Skin epidermis (tissue), 12 donors: Measurements from ENCODE around the gene OFD1.
"Not testable (repeated sequence)": the region's sequence is repeated elsewhere in the genome, so short reads cannot be mapped to it uniquely, and the experiment has no call there.

Source experiments
- H3K27ac ChIP-seq, 21 experiments: fragments of 200-600 bp; sonication (generic) in 11 of 21; one replicate each; pipeline ENCODE4 v1.5.0; 2020; ENCODE audit warnings: mild to moderate bottlenecking in 3 of 21, inconsistent platforms in 2 of 21, moderate library complexity in 2 of 21
- H3K4me3 ChIP-seq, 7 experiments: fragments of 200-600 bp; sonication (generic) in 2 of 7; one replicate each; pipeline ENCODE4 v1.5.0; 2020; ENCODE audit warnings: inconsistent platforms in 2 of 7, mild to moderate bottlenecking in 2 of 7, moderate library complexity in 1 of 7

Gene OFD1

GRCh38 chrX:13700380-13700779 is 34.2 kb upstream of the OFD1 start:
- H3K27ac ChIP-seq = no peak overlapping the region
- H3K4me3 ChIP-seq = no peak overlapping the region

- Histone ChIP-seq H3K4me3 (no peak overlapping the region), H3K27ac (peak overlapping the region in 2 of 21 experiments; percentile 14 to 16)
These were observed 32.3 kb upstream of the OFD1 start for GRCh38 chrX:13702111-13702789.

GRCh38 chrX:13703135-13703534 is 31.4 kb upstream of the OFD1 start:
- Histone ChIP-seq H3K27ac (no peak overlapping the region), H3K4me3 (no peak overlapping the region)

- H3K27ac ChIP-seq = no peak overlapping the region
- H3K4me3 ChIP-seq = no peak overlapping the region
These were observed 31.0 kb upstream of the OFD1 start for GRCh38 chrX:13703589-13703988.

GRCh38 chrX:13711141-13711540 is 23.4 kb upstream of the OFD1 start:
- Histone ChIP-seq H3K27ac (no peak overlapping the region), H3K4me3 (no peak overlapping the region)

GRCh38 chrX:13716455-13716854 is 18.1 kb upstream of the OFD1 start:
- Histone ChIP-seq H3K4me3 (no peak overlapping the region), H3K27ac (no peak overlapping the region)

GRCh38 chrX:13716905-13717304 is 17.6 kb upstream of the OFD1 start:
- H3K27ac ChIP-seq = peak overlapping the region in 2 of 21 experiments; percentile 47 to 58
- no peak overlapping the region for H3K4me3 ChIP-seq

GRCh38 chrX:13717700-13718472 is 16.7 kb upstream of the OFD1 start:
- H3K27ac ChIP-seq = peak overlapping the region in 7 of 21 experiments; percentile 1 to 58 (median 32)

GRCh38 chrX:13719192-13719856 is 15.2 kb upstream of the OFD1 start:
- H3K27ac ChIP-seq = no peak overlapping the region
- no peak overlapping the region for H3K4me3 ChIP-seq

More at GRCh38 chrX:13717700-13718472, 16.7 kb upstream of the OFD1 start:
- H3K4me3 ChIP-seq = no peak overlapping the region

GRCh38 chrX:13721371-13721770 is 13.2 kb upstream of the OFD1 start:
- Histone ChIP-seq H3K4me3 (no peak overlapping the region), H3K27ac (no peak overlapping the region)

- H3K4me3 ChIP-seq = no peak overlapping the region
- H3K27ac ChIP-seq = no peak overlapping the region
These were observed 12.6 kb upstream of the OFD1 start for GRCh38 chrX:13721819-13722519.

GRCh38 chrX:13724878-13725277 is 9.7 kb upstream of the OFD1 start:
- peak overlapping the region in 1 of 21 experiments; percentile 51 for H3K27ac ChIP-seq
- not testable (repeated sequence) for H3K4me3 ChIP-seq

- not testable (repeated sequence) for H3K27ac ChIP-seq, H3K4me3 ChIP-seq
These were observed 8.0 kb upstream of the OFD1 start for GRCh38 chrX:13726583-13726982.

- H3K4me3 ChIP-seq, H3K27ac ChIP-seq: not testable (repeated sequence)
These were observed 4.0 kb upstream of the OFD1 start for GRCh38 chrX:13730523-13730922.

- no peak overlapping the region for H3K4me3 ChIP-seq
- peak overlapping the region in 6 of 21 experiments; percentile 10 to 50 (median 30) for H3K27ac ChIP-seq
These were observed 2.1 kb upstream of the OFD1 start for GRCh38 chrX:13732246-13733067.

- H3K4me3 ChIP-seq = peak overlapping the region; percentile 52 to 85 (median 71)
- H3K27ac ChIP-seq = peak overlapping the region in 13 of 21 experiments; percentile 84 to 96 (median 92)
These were observed 1.0 kb upstream of the OFD1 start for GRCh38 chrX:13733506-13733905.

GRCh38 chrX:13741695-13742094 is 7.1 kb downstream of the OFD1 start:
- Histone ChIP-seq H3K27ac (no peak overlapping the region), H3K4me3 (no peak overlapping the region)

GRCh38 chrX:13742397-13743176 is 8.0 kb downstream of the OFD1 start:
- H3K4me3 ChIP-seq = no peak overlapping the region
- peak overlapping the region in 3 of 21 experiments; percentile 14 to 69 (median 33) for H3K27ac ChIP-seq
